ENCODE results near the gene GHR. TPM values are rescaled to one million over a fixed set of nuclear protein-coding genes. Genes with fewer than 3 reads are reported as not detected.

Gene GHR
- total RNA-seq, 1 experiment from 2014 or later = 1.8 TPM

- Mint-ChIP-seq H3K9me3 (ENCODE audit: unreplicated experiment) (no peaks in the 10 kb centered on the region), H3K27ac (ENCODE audit: low read depth, unreplicated experiment) (no peak overlapping the region), H3K4me1 (ENCODE audit: insufficient read depth, unreplicated experiment) (peaks cover 6% of the 10 kb centered on the region), H3K27me3 (ENCODE audit: insufficient read depth, unreplicated experiment) (no peaks in the 10 kb centered on the region), H3K4me3 (ENCODE audit: unreplicated experiment) (no peak overlapping the region), H3K36me3 (ENCODE audit: insufficient read depth, unreplicated experiment) (no peaks in the 10 kb centered on the region)
- no peak for DNase-seq (ENCODE audit: unreplicated experiment)
- POLR2A ChIA-PET = interaction anchor here (1.6 kb wide), 1 partner anchor 13 kb away, joined by 5 read pairs; no protein-coding TSS in a partner anchor
- BruUV-seq (replicated peaks) = no TSS peak
- CTCF ChIA-PET = interaction anchor here (0.8 kb wide), 1 partner anchor 204 kb away, joined by 5 read pairs; no protein-coding TSS in a partner anchor
- TF ChIP-seq, protein P1, sequence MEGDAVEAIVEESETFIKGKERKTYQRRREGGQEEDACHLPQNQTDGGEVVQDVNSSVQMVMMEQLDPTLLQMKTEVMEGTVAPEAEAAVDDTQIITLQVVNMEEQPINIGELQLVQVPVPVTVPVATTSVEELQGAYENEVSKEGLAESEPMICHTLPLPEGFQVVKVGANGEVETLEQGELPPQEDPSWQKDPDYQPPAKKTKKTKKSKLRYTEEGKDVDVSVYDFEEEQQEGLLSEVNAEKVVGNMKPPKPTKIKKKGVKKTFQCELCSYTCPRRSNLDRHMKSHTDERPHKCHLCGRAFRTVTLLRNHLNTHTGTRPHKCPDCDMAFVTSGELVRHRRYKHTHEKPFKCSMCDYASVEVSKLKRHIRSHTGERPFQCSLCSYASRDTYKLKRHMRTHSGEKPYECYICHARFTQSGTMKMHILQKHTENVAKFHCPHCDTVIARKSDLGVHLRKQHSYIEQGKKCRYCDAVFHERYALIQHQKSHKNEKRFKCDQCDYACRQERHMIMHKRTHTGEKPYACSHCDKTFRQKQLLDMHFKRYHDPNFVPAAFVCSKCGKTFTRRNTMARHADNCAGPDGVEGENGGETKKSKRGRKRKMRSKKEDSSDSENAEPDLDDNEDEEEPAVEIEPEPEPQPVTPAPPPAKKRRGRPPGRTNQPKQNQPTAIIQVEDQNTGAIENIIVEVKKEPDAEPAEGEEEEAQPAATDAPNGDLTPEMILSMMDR (IDR thresholded peaks at IDR 0.05; ENCODE audit: unreplicated experiment) = no peak
- intact Hi-C loops (cut with micrococcal nuclease) = no loop called here
Measured at GRCh38 chr5:42629284-42629683, 206.0 kb downstream of the GHR start.

- ChIA-PET POLR2A (interaction anchor here (1.2 kb wide), 1 partner anchor 10 kb away, joined by 3 read pairs; no protein-coding TSS in a partner anchor), CTCF (interaction anchor here (0.5 to 1.2 kb wide), 4 partner anchors 9 to 844 kb away, joined by 3 to 4 read pairs (median 3); partner anchors contain the start of gene GHR)
- Mint-ChIP-seq H3K27ac (ENCODE audit: low read depth, unreplicated experiment) (no peak overlapping the region), H3K4me3 (ENCODE audit: unreplicated experiment) (no peak overlapping the region), H3K9me3 (ENCODE audit: unreplicated experiment) (no peaks in the 10 kb centered on the region), H3K27me3 (ENCODE audit: insufficient read depth, unreplicated experiment) (no peaks in the 10 kb centered on the region), H3K36me3 (ENCODE audit: insufficient read depth, unreplicated experiment) (no peaks in the 10 kb centered on the region), H3K4me1 (ENCODE audit: insufficient read depth, unreplicated experiment) (peaks cover 6% of the 10 kb centered on the region)
- intact Hi-C loops (cut with micrococcal nuclease) = no loop called here
- TF ChIP-seq, protein P1 (IDR thresholded peaks at IDR 0.05; ENCODE audit: unreplicated experiment) = no peak
- no TSS peak for BruUV-seq (replicated peaks)
- no peak for DNase-seq (ENCODE audit: unreplicated experiment)
Measured at GRCh38 chr5:42631241-42631640, 208.0 kb downstream of the GHR start.

DNA sequence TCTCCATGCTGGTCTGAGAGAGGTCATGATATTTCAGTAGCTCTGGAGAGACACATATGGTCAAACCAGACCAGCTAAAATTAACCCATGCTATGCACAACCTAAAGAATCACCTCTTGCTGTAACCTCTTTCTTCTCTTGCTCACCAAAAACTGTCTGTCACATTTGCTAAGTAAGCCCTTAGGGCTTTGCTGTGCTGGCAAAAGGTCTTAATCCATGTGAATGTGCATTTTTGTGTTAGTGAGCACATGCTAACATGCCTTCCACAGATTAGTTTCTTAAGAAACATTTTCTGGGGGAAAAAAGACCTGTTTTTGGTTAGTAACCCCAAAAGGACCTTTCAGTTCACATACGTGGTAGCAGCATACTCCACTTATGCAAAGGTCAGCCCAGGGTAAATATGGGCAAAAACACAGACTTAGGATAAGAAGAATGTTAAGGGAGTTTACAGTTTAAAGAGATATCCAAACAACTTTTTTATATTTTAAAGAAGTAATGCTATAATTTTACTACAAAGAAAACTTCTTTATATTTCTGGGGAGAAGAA lies 209.2 kb downstream of the GHR start:
- ChIA-PET POLR2A (interaction anchor here (1.2 kb wide), 1 partner anchor 11 kb away, joined by 3 read pairs; no protein-coding TSS in a partner anchor), CTCF (no interaction called here)
- Mint-ChIP-seq H3K9me3 (ENCODE audit: unreplicated experiment) (no peaks in the 10 kb centered on the region), H3K27me3 (ENCODE audit: insufficient read depth, unreplicated experiment) (no peaks in the 10 kb centered on the region), H3K4me3 (ENCODE audit: unreplicated experiment) (no peak overlapping the region), H3K27ac (ENCODE audit: low read depth, unreplicated experiment) (no peak overlapping the region), H3K4me1 (ENCODE audit: insufficient read depth, unreplicated experiment) (peaks cover 6% of the 10 kb centered on the region), H3K36me3 (ENCODE audit: insufficient read depth, unreplicated experiment) (no peaks in the 10 kb centered on the region)
- BruUV-seq (replicated peaks) = no TSS peak
- DNase-seq (ENCODE audit: unreplicated experiment) = no peak
- TF ChIP-seq, protein P1 (IDR thresholded peaks at IDR 0.05; ENCODE audit: unreplicated experiment) = no peak
- intact Hi-C loops (cut with micrococcal nuclease) = no loop called here

GRCh38 chr5:42634575-42634974 lies 211.3 kb downstream of the GHR start:
- CTCF ChIA-PET = interaction anchor here (1.1 to 1.4 kb wide), 3 partner anchors 14 to 121 kb away, joined by 3 to 4 read pairs (median 3); no protein-coding TSS in a partner anchor
- Mint-ChIP-seq H3K36me3 (ENCODE audit: insufficient read depth, unreplicated experiment) (no peaks in the 10 kb centered on the region), H3K4me3 (ENCODE audit: unreplicated experiment) (no peak overlapping the region), H3K27ac (ENCODE audit: low read depth, unreplicated experiment) (no peak overlapping the region), H3K4me1 (ENCODE audit: insufficient read depth, unreplicated experiment) (peaks cover 6% of the 10 kb centered on the region), H3K27me3 (ENCODE audit: insufficient read depth, unreplicated experiment) (no peaks in the 10 kb centered on the region), H3K9me3 (ENCODE audit: unreplicated experiment) (no peaks in the 10 kb centered on the region)
- POLR2A ChIA-PET = interaction anchor here (0.6 kb wide), 1 partner anchor 125 kb away, joined by 4 read pairs; no protein-coding TSS in a partner anchor
- no TSS peak for BruUV-seq (replicated peaks)
- intact Hi-C loops (cut with micrococcal nuclease) = no loop called here
- TF ChIP-seq, protein P1 (IDR thresholded peaks at IDR 0.05; ENCODE audit: unreplicated experiment) = no peak
- DNase-seq (ENCODE audit: unreplicated experiment) = no peak

Data from MCF 10A (cell line).